HuH-7.5 (cell line): ENCODE data around the gene SRP68.

Experiments used
- DNase-seq: peaks from one replicate; pipeline ENCODE4 v3.0.0; 2011; ENCODE audit warnings: low spot score

SRP68 gene

GRCh38 chr17:76072148-76072858 is at the start of gene SRP68:
Gene SRP68 (minus strand): TSS chr17:76072517. CDS start chr17:76072491, 26 bp downstream.
- DNase-seq = peak; percentile 95

GRCh38 chr17:76121932-76122430 is 49.7 kb upstream of the SRP68 start:
- DNase-seq = peak; percentile 6

DNA sequence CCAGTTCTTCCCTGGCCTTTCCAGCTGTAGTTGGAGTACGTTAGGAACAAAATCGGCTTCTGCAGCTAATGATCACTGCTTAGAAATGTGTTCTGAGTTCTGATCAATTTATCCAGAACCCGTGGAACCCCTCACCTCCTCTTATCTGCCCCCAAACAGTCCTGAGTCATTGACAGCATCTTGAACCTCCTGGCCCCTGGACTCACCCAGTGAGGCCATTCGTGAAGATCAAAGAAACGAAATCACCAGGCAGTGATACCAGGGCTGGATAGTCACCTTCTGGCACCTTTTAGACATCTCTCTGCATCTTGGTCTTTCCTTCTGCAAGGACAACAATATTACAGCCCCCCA is 48.3 kb upstream of the SRP68 start:
- DNase-seq = no peak

- DNase-seq = no peak
These were observed 47.4 kb upstream of the SRP68 start for GRCh38 chr17:76119409-76120371.

GRCh38 chr17:76115138-76115754 is 42.9 kb upstream of the SRP68 start:
- DNase-seq = no peak

GRCh38 chr17:76111956-76112355 is 39.6 kb upstream of the SRP68 start:
- DNase-seq = no peak

DNA sequence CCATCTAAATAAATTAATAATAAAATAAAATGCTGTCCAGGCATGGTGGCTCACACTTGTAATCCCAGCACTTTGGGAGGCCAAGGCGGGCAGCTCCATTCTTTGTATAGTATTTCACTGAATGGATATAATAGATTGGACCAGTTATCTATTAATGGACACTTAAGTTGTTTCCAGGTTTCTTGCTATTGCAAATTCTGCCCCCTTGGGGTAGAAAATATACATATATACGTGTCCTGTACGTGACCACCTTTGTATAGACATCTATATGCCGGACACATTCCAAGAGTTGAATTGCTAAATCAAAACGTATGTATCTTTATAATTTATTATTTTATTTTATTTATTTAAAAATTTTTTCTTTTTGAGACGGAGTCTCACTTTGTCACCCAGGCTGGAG is 35.2 kb upstream of the SRP68 start:
- no peak for DNase-seq

DNA sequence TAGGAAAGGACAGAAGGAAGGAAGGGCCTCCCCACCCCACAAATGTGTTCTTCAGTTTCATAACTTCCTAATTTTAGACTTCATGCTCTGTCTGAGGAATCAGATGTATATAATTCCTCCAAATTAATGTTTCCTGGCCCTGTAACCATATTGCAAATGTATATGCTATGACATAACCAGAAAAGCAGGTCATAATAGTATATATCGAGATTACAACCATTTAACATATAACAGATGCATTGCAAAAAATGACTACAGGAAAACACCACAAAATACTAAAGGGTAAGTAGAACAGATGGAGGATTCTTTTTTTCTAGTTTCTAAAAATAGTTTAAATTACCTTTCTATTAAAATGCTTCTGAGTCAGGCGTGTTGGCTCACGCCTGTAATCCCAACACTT is 34.4 kb upstream of the SRP68 start:
- no peak for DNase-seq

DNA sequence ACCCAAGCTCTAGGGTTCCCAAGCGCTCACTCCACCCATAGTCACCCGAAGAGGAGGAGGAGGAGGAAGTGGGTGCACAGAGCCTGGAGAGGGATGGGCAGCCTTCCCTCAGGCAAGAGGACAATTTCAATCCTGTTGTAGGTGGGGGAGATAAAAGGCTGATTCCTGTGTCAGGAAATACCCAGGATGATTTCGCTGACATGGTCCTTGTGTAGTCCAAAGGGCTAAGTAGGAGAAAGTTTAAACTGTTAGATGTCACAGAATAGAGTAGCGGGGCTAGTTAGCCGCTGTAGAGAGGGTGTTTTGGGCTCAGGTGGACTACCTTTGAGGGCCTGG is 32.5 kb upstream of the SRP68 start:
- no peak for DNase-seq

- DNase-seq = no peak
These were observed 32.0 kb upstream of the SRP68 start for GRCh38 chr17:76104140-76104895.

DNA sequence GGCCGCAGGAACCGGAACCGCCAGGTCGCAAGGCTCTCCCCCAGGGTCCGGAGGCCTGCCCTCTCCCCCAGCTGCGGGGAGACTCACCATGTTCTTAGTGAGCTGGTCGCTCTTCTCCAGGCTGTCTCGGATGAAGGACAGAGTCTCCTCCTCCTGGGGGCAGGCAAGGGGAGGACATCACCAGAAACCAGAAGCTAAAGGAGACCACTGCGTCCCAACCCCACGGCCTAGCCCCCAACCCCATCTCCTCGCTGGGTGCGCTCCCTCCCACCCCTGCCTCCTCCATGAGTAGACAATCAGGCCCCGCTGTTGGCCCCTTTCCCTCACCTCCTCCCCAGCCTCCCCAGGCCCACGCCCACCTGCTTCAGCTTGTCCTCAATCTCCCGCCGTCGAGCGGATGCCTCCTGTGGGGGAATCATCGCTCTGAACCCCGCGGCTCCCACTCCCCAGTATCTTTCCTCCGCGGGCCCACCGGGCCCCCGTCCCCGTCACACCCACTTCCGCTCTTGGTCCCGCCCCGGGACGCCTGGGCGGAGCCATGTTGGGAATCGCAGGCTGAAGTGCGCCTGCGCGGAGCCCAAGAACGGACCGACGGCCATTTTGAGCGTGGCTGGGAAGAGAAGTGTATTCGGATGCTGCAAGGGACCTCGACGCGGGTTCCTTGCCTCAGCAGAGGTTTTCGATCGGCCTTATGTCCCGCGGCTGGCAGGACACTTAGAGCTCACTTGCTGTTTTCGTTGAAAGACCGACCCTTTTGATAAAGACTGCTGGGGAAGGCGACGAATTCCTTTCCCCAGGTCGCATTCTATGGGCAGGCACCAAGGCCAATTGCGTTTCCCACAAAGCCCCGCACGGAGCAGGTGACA is 31.2 kb upstream of the SRP68 start, which contains the start of gene EXOC7:
Gene EXOC7 (minus strand): TSS at position 514 of the 866 bp plus-strand sequence. CDS start 95 bp downstream, at position 419.
- peak; percentile 87 for DNase-seq

DNA sequence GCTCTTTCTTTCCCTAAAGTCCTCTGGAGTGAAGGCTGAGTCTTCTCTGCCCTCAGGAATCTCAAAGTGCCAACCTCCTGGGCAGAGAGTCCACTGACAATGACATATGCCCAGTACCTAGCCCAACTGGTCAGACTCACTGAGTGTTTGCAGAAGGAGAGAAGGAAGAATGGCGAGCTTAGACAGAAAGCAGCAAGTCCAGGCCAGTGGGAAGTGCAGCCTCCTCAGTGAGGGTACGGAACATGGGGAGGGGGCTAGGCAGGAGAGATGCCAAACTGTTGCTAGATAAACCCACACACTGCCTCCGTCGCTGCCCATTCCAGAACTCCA is 30.6 kb upstream of the SRP68 start:
- no peak for DNase-seq

DNA sequence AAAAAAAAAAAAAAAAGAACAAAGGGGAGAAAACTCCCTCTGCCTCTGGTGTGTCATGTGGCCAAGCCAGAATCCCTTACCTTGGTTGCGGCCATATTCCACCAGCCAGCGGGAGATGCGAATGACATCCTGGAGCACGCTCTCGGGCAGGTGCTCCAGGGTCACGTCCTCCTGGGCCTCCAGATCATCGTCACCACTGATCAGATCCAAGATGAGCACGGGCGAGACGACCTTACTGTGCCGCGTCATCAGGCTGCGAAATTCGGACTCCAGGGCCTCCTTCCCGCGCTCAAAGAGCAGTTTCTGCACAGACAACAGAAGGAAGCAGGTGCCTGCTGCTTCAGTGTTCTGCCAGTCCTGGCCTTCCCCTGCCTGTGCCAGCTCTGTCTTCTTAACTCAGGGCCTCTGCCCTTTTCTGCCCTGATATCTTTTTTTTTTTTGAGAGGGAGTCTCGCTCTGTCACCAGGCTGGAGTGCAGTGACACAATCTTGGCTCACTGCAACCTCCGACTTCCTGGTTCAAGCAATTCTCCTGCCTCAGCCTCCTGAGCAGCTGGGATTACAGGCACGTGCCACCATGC is 25.5 kb upstream of the SRP68 start:
- DNase-seq = no peak

- no peak for DNase-seq
These were observed 23.6 kb upstream of the SRP68 start for GRCh38 chr17:76095943-76096342.

- no peak for DNase-seq
These were observed 21.7 kb upstream of the SRP68 start for GRCh38 chr17:76094046-76094445.

DNA sequence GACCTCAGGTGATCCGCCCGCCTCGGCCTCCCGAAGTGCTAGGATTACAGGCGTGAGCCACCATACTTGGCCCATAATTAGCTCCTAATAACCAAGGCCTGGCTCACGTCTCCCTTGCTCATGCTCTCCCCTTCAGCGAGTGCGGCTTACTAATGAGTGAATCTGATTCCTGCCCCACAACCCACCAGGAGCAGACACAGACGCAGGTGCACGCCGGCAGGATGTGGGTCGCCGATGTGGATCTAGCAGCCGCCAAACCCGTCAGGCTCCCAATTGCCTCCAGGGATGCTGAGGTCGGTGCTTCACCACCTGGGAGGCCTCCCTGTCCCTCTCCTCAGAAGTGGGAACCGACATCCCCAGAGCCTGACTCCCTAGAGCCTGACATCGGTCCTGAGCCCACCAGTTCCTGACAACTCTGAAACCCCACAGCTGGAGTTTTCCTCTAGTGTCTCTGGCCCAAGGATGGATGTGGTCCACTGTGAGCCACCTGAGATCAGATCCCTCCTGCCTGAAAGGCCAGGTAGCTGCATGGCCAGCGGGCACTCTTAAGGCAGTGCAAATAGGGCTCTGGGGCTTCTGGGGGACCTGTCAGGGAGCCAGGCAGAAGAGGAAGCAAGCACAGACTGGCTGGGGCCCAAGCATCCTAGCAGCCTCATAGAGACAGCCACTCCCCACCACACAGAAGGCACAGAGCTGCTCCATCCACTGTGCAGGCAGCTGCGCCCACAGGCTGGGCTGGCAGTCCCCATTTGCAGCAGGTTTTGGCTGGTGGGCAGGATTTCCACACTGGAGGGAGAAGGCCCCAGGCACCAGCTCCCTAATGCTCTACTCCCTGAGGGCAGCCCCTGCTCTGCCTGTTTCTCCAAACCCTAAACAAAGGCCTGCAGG is 20.5 kb upstream of the SRP68 start:
- DNase-seq = no peak

DNA sequence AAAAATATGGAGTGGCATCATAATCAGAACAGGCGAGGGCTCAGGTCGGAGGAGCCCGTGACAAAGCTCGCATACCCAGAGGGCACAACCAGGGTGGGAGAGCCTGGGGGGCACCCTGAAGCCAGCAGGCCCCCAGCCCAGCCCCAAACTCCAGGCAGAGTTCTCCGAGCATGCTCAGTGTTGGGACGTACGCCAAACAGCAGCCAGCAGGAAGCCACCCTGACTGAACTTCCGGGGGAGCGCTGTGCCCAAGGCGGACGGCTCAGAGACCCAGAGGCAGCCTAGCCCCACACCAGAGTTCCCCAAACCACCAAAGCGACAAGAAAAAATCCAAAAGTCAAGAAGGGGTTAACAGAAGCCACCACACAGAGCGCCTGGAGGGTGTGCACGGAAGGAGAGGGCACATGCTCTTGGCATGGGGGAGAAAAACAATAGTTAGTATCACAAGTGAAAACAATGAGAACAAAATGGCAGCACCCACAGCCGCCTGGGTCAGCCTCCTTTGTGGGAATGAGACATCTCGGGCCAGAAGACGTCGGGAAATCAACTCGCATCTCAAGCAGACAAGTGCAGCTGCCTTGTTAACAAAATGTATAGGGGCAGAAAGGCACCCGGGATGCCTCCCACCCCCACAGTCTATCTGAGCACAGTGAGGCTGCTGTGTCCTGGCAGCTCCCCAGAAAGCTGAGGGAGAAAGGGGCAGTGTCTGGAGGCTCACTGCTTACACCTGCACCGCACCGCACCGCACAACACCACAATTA is 19.4 kb upstream of the SRP68 start:
- DNase-seq = no peak

- DNase-seq = no peak
These were observed 18.3 kb upstream of the SRP68 start for GRCh38 chr17:76090517-76091129.
